Uterus (tissue), 2 donors: ENCODE measurements around the gene MICB.

Experiments
- POLR2A ChIP-seq, 2 donors: fragments of 450-650 bp; IDR thresholded peaks; one replicate each; pipeline ENCODE4 v1.6.1; 2016; ENCODE audit warnings: antibody characterized with exemption in 2 of 2, mild to moderate bottlenecking in 1 of 2, moderate library complexity in 1 of 2
- TF ChIP-seq, protein P1 (sequence below), 4 experiments: fragments of 200-600 bp in 2 of 4; fragments of 450-650 bp in 2 of 4; sonication (generic) in 2 of 4; IDR thresholded peaks; one replicate each; pipeline ENCODE4 v1.5.1; 2016 to 2019; ENCODE audit warnings: antibody characterized with exemption in 4 of 4, mild to moderate bottlenecking in 2 of 4, moderate library complexity in 1 of 4

DNA sequence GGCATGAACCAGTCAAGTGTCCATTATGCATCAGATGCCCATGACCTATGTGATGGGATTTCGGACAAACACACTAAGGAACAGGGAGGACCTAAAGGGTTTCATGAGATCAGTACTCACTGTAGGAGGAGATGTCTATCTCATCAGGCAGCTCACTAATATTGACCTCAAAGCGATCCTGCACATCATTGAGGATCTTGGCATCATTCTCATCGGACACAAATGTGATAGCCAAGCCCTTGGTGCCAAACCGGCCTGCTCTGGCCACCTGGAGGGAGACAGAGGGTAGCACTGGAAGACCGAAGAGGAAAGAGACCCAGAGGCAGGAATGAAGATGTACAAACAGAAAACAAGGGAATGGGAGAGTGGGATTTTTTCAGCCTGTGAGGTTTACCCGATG, 32.7 kb downstream of the MICB start:
- TF ChIP-seq, protein P1, sequence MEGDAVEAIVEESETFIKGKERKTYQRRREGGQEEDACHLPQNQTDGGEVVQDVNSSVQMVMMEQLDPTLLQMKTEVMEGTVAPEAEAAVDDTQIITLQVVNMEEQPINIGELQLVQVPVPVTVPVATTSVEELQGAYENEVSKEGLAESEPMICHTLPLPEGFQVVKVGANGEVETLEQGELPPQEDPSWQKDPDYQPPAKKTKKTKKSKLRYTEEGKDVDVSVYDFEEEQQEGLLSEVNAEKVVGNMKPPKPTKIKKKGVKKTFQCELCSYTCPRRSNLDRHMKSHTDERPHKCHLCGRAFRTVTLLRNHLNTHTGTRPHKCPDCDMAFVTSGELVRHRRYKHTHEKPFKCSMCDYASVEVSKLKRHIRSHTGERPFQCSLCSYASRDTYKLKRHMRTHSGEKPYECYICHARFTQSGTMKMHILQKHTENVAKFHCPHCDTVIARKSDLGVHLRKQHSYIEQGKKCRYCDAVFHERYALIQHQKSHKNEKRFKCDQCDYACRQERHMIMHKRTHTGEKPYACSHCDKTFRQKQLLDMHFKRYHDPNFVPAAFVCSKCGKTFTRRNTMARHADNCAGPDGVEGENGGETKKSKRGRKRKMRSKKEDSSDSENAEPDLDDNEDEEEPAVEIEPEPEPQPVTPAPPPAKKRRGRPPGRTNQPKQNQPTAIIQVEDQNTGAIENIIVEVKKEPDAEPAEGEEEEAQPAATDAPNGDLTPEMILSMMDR (IDR thresholded peaks at IDR 0.05): no peak
- TF ChIP-seq POLR2A (IDR thresholded peaks at IDR 0.05): no peak
